Liver (tissue), 9 donors: ENCODE results near the gene UBR1. TPM values are rescaled to one million over a fixed set of nuclear protein-coding genes. Genes with fewer than 3 reads are reported as not detected.
"Not testable (repeated sequence)": the region's sequence is repeated elsewhere in the genome, so short reads cannot be mapped to it uniquely, and the experiment has no call there.

ENCODE experiments used
- DNase-seq: peaks from one replicate; pipeline ENCODE4 v3.0.0-alpha.2; 2017; ENCODE audit warnings: low spot score
- H3K27ac ChIP-seq, 2 donors: one replicate each; pipeline ENCODE4 v1.7.0; 2013; ENCODE audit warnings: inconsistent platforms in 2 of 2, low read length in 2 of 2, control low read depth in 1 of 2, low read depth in 1 of 2, mild to moderate bottlenecking in 1 of 2
- H3K27me3 ChIP-seq, 4 donors: one replicate each; pipeline versions ENCODE4 v1.6.1 to v1.7.0; 2013; ENCODE audit warnings: low read length in 3 of 4, inconsistent platforms in 1 of 4, mild to moderate bottlenecking in 1 of 4, moderate library complexity in 1 of 4; ENCODE audit not compliant: control insufficient read depth in 4 of 4, insufficient read depth in 4 of 4
- H3K36me3 ChIP-seq, 4 donors: one replicate each; pipeline versions ENCODE4 v1.6.1 to v1.7.0; 2013; ENCODE audit warnings: low read length in 3 of 4, mild to moderate bottlenecking in 3 of 4, low read depth in 1 of 4, moderate library complexity in 1 of 4; ENCODE audit not compliant: control insufficient read depth in 4 of 4, insufficient read depth in 3 of 4
- H3K4me1 ChIP-seq, 4 donors: one replicate each; pipeline versions ENCODE4 v1.6.1 to v1.7.0; 2013; ENCODE audit warnings: low read length in 3 of 4, mild to moderate bottlenecking in 3 of 4, moderate library complexity in 1 of 4; ENCODE audit not compliant: control insufficient read depth in 4 of 4, insufficient read depth in 4 of 4
- H3K4me3 ChIP-seq, 3 donors: one replicate each; pipeline versions ENCODE4 v1.6.1 to v1.7.0; 2013; ENCODE audit warnings: low read length in 3 of 3, control low read depth in 1 of 3, low read depth in 1 of 3, mild to moderate bottlenecking in 1 of 3
- H3K9ac ChIP-seq, 2 donors: one replicate each; pipeline ENCODE4 v1.7.0; 2013; ENCODE audit warnings: low read length in 2 of 2, mild to moderate bottlenecking in 2 of 2, moderate library complexity in 2 of 2, control low read depth in 1 of 2, low read depth in 1 of 2
- H3K9me3 ChIP-seq, 4 donors: one replicate each; pipeline versions ENCODE4 v1.6.1 to v1.7.0; 2013; ENCODE audit warnings: low read length in 3 of 4; ENCODE audit not compliant: control insufficient read depth in 4 of 4
- ATF3 ChIP-seq: IDR thresholded peaks from 2 replicates; pipeline ENCODE4 v1.6.1; 2016; ENCODE audit warnings: antibody characterized with exemption
- CTCF ChIP-seq: fragments of 150-350 bp; IDR thresholded peaks from 2 replicates; pipeline ENCODE4 v1.5.1; 2017; ENCODE audit warnings: improper control_type of control experiment, low read depth, low read length; ENCODE audit not compliant: missing input control
- FOXA1 ChIP-seq: IDR thresholded peaks from 2 replicates; pipeline ENCODE4 v1.6.1; 2016; ENCODE audit warnings: antibody characterized with exemption
- FOXA2 ChIP-seq: IDR thresholded peaks from 2 replicates; pipeline ENCODE4 v1.6.1; 2016; ENCODE audit warnings: antibody characterized with exemption
- HNF4A ChIP-seq, 2 donors: conservative IDR thresholded peaks; 2 replicates each; pipeline ENCODE4 v1.6.1; 2016; ENCODE audit warnings: antibody characterized with exemption in 2 of 2, mild to moderate bottlenecking in 2 of 2
- JUND ChIP-seq, 2 donors: IDR thresholded peaks; 2 replicates each; pipeline ENCODE4 v1.6.1; 2016; ENCODE audit warnings: antibody characterized with exemption in 2 of 2
- MAX ChIP-seq: IDR thresholded peaks from 2 replicates; pipeline ENCODE4 v1.6.1; 2016; ENCODE audit warnings: antibody characterized with exemption
- RAD21 ChIP-seq, 2 donors: IDR thresholded peaks; 2 replicates each; pipeline ENCODE4 v1.6.1; 2016; ENCODE audit warnings: antibody characterized with exemption in 2 of 2, mild to moderate bottlenecking in 2 of 2
- RXRA ChIP-seq, 2 donors: IDR thresholded peaks; 2 replicates each; pipeline ENCODE4 v1.6.1; 2017 to 2018; ENCODE audit warnings: antibody characterized with exemption in 2 of 2, mild to moderate bottlenecking in 1 of 2
- TAF1 ChIP-seq: conservative IDR thresholded peaks from 2 replicates; pipeline ENCODE4 v1.6.1; 2016; ENCODE audit warnings: antibody characterized with exemption, mild to moderate bottlenecking
- YY1 ChIP-seq: IDR thresholded peaks from 2 replicates; pipeline ENCODE4 v1.6.1; 2016; ENCODE audit warnings: antibody characterized with exemption, mild to moderate bottlenecking
- ZBTB33 ChIP-seq: IDR thresholded peaks from 2 replicates; pipeline ENCODE4 v1.6.1; 2016; ENCODE audit warnings: antibody characterized with exemption
- WGBS: extraction: QIAGEN DNeasy Blood & Tissue Kit; methylation state at CpG from one replicate; pipeline ENCODE4 v1.1.7; 2013; 5-methylcytosine and 5-hydroxymethylcytosine counted together
- polyA plus RNA-seq, 2 donors: library from polyadenylated mRNA; stranded (reverse) in 1 of 2; unstranded in 1 of 2; fragments of 200-250 nt in 1 of 2; fragments of >200 nt in 1 of 2; fragmentation: Nextera tagmentation in 1 of 2; extraction: Ambion mirVana in 1 of 2; gene quantifications; one replicate each; pipeline versions ENCODE4 v1.2.1 to v1.2.3, GENCODE V29; 2013 to 2015
- total RNA-seq, 2 donors: library from RNA; depleted of rRNA; stranded (reverse); fragments of >200 nt; gene quantifications; one replicate each; pipeline ENCODE4 v1.2.3, GENCODE V29; 2014
- donor health status: healthy.
- donor health status: healthy.
- donor health status: healthy.
- donor health status: healthy.
- donor health status: healthy.

UBR1 gene
- total and polyA plus RNA-seq, 4 donors: 3.7 to 25.3 (median 10.9) TPM

- no peak overlapping the region for H3K27ac ChIP-seq
- WGBS: 97% methylated on average over 20 of the region's 20 CpGs
- DNase-seq: no peak
- H3K4me1 ChIP-seq: no peaks in the 10 kb centered on the region
- no peak for TF ChIP-seq YY1
- no peak for TF ChIP-seq TAF1
- no peak for TF ChIP-seq ZBTB33
- TF ChIP-seq CTCF: no peak
- no peak for TF ChIP-seq RAD21 (IDR thresholded peaks at IDR 0.05)
- no peak for TF ChIP-seq HNF4A (conservative IDR thresholded peaks at IDR 0.05)
- H3K27me3 ChIP-seq: no peaks in the 10 kb centered on the region
- H3K9me3 ChIP-seq: no peaks in the 10 kb centered on the region
- no peak overlapping the region for H3K4me3 ChIP-seq
- H3K9ac ChIP-seq: no peak overlapping the region
- H3K36me3 ChIP-seq: peaks cover 2 to 19% (median 6%) of the 10 kb centered on the region in 4 donors
Measured at GRCh38 chr15:42986693-42987342, 119.0 kb downstream of the UBR1 start.

- no peak overlapping the region for H3K27ac ChIP-seq
- no peaks in the 10 kb centered on the region for H3K4me1 ChIP-seq
- no peak overlapping the region for H3K4me3 ChIP-seq
- H3K27me3 ChIP-seq: no peaks in the 10 kb centered on the region
- TF ChIP-seq TAF1: no peak
- TF ChIP-seq FOXA2: no peak
- TF ChIP-seq MAX: no peak
- TF ChIP-seq JUND (IDR thresholded peaks at IDR 0.05): no peak
- TF ChIP-seq FOXA1: no peak
- no peak for TF ChIP-seq ATF3
- WGBS: 99% methylated on average over 1 of the region's 1 CpG
- no peak overlapping the region for H3K9ac ChIP-seq
- H3K9me3 ChIP-seq: no peaks in the 10 kb centered on the region
- H3K36me3 ChIP-seq: peaks cover 1 to 22% (median 7%) of the 10 kb centered on the region in 4 donors
- DNase-seq: no peak
Measured at GRCh38 chr15:42984493-42985034, 121.3 kb downstream of the UBR1 start.

GRCh38 chr15:42979113-42979512 lies 126.7 kb downstream of the UBR1 start:
- H3K27me3 ChIP-seq, H3K9ac ChIP-seq, H3K4me3 ChIP-seq, H3K4me1 ChIP-seq, H3K9me3 ChIP-seq, H3K27ac ChIP-seq, DNase-seq: not testable (repeated sequence)
- WGBS: 74% methylated on average over 6 of the region's 6 CpGs
- H3K36me3 ChIP-seq: peaks cover 0 to 16% (median 7%) of the 10 kb centered on the region in 4 donors
- TF ChIP-seq HNF4A (conservative IDR thresholded peaks at IDR 0.05): peak in 1 of 2 donors; percentile 51
- TF ChIP-seq RXRA (IDR thresholded peaks at IDR 0.05): peak in 1 of 2 donors; percentile 39
- peak; percentile 42 to 43 for TF ChIP-seq JUND (IDR thresholded peaks at IDR 0.05)
